ENCODE measurements around the gene PTPRU.
A peak's percentile ranks its signal among the peaks of the same experiment; 100 is the strongest.

The PTPRU gene

DNA sequence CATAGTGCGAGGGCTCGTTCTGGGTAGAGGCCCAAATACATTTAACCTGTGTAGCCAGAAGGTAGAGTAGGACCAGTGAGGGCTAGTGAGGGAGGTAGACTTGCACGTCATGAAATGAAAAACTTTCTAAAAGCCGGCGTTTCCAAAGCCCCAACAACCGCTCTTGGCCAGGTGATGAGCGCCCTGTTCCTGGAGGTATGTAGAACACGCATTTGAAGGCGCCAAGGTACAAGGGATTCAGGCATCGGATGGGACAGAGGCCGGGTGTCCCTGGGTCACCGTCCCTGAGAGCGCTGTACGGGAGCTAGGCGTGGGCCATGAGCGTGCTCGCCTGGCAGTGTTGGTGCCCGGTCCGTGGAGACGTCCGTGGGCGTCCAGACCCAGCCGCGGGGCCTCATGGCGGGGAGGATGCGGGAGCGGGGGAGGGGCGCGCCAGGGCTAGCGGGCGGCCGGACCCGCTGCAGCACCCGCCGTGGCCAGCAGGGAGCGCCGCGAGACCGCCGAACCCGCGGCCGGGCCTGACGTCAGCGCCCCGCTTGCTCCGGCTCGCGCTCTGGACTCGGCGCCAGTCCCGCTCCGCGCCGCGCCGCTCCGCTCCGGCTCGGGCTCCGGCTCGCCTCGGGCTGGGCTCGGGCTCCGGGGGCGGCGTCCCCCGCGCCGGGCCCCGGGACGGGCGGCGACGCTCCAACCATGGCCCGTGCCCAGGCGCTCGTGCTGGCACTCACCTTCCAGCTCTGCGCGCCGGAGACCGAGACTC, at the start of gene PTPRU:
TSS of gene PTPRU (plus strand) at position 568 of the 757 bp plus-strand sequence. CDS start at position 691, 123 bp downstream.
- no peaks in the 10 kb centered on the region for H3K36me3 ChIP-seq (ENCODE audit: control insufficient read depth in 2 of 2, insufficient read depth in 1 of 2, low read length in 2 of 2)
- ChIA-PET CTCF (interaction anchor here (0.5 to 1.5 kb wide), 8 partner anchors 28 to 1175 kb away, joined by 3 to 6 read pairs (median 4); no protein-coding TSS in a partner anchor), POLR2A (interaction anchor here (1.1 kb wide), 1 partner anchor 21 kb away, joined by 3 read pairs; no protein-coding TSS in a partner anchor)
- peak within 1 kb of the TSS; percentile 45; the same call in 1 of the 2 replicates for H3K27ac ChIP-seq (ENCODE audit: extremely low read depth, low read depth, low read length)
- H3K4me1 ChIP-seq (ENCODE audit: control insufficient read depth, insufficient read depth, low read length), result peaks cover 4% of the 10 kb centered on the region; the same call in 1 of the 2 replicates
- H3K4me3 ChIP-seq (ENCODE audit: low read depth, low read length), result peak within 1 kb of the TSS; percentile 82
- H3K9me3 ChIP-seq (ENCODE audit: control insufficient read depth, insufficient read depth, low read depth, low read length), result no peaks in the 10 kb centered on the region
- TF ChIP-seq ZNF791 (tag by site-specific recombination; IDR thresholded peaks at IDR 0.05) (no peak), REPIN1 (tag by site-specific recombination; IDR thresholded peaks at IDR 0.05; ENCODE audit: low read depth) (no peak), ZNF404 (tag by site-specific recombination; IDR thresholded peaks at IDR 0.05) (no peak), ZNF660 (tag by site-specific recombination; IDR thresholded peaks at IDR 0.05) (peak; percentile 89; the same call in 1 of the 2 replicates), ZBTB17 (tag by site-specific recombination; IDR thresholded peaks at IDR 0.05) (no peak), ZNF19 (tag by site-specific recombination; IDR thresholded peaks at IDR 0.05; ENCODE audit: low read depth) (no peak), ZBTB8A (tag by site-specific recombination; IDR thresholded peaks at IDR 0.05) (peak; percentile 30; the same call in 1 of the 2 replicates), IKZF3 (tag by site-specific recombination; IDR thresholded peaks at IDR 0.05) (peak; percentile 72; the same call in 1 of the 2 replicates), SCRT1 (tag by site-specific recombination; IDR thresholded peaks at IDR 0.05; ENCODE audit: borderline replicate concordance) (no peak), RBAK (tag by site-specific recombination; IDR thresholded peaks at IDR 0.05) (no peak), ZNF433 (tag by site-specific recombination; IDR thresholded peaks at IDR 0.05; ENCODE audit: low read depth) (no peak), ZNF416 (tag by site-specific recombination; IDR thresholded peaks at IDR 0.05) (no peak), ZNF184 (tag by site-specific recombination; IDR thresholded peaks at IDR 0.05) (no peak), GLIS1 (tag by site-specific recombination; IDR thresholded peaks at IDR 0.05) (no peak), ZNF777 (tag by site-specific recombination; IDR thresholded peaks at IDR 0.05; ENCODE audit: borderline replicate concordance) (peak; percentile 59; the same call in 1 of the 2 replicates), ZNF624 (tag by site-specific recombination; IDR thresholded peaks at IDR 0.05) (no peak), BCL11B (tag by site-specific recombination; IDR thresholded peaks at IDR 0.05; ENCODE audit: low read depth) (no peak), KLF16 (tag by site-specific recombination; IDR thresholded peaks at IDR 0.05) (no peak)
- TF ChIP-seq, protein P1, sequence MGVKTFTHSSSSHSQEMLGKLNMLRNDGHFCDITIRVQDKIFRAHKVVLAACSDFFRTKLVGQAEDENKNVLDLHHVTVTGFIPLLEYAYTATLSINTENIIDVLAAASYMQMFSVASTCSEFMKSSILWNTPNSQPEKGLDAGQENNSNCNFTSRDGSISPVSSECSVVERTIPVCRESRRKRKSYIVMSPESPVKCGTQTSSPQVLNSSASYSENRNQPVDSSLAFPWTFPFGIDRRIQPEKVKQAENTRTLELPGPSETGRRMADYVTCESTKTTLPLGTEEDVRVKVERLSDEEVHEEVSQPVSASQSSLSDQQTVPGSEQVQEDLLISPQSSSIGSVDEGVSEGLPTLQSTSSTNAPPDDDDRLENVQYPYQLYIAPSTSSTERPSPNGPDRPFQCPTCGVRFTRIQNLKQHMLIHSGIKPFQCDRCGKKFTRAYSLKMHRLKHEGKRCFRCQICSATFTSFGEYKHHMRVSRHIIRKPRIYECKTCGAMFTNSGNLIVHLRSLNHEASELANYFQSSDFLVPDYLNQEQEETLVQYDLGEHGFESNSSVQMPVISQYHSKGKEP (tag by site-specific recombination; IDR thresholded peaks at IDR 0.05), result 0 out of 2 replicates have a peak, but pooled peaks have one; percentile 17
- TF ChIP-seq, protein P2, sequence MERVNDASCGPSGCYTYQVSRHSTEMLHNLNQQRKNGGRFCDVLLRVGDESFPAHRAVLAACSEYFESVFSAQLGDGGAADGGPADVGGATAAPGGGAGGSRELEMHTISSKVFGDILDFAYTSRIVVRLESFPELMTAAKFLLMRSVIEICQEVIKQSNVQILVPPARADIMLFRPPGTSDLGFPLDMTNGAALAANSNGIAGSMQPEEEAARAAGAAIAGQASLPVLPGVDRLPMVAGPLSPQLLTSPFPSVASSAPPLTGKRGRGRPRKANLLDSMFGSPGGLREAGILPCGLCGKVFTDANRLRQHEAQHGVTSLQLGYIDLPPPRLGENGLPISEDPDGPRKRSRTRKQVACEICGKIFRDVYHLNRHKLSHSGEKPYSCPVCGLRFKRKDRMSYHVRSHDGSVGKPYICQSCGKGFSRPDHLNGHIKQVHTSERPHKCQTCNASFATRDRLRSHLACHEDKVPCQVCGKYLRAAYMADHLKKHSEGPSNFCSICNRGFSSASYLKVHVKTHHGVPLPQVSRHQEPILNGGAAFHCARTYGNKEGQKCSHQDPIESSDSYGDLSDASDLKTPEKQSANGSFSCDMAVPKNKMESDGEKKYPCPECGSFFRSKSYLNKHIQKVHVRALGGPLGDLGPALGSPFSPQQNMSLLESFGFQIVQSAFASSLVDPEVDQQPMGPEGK (tag by site-specific recombination; IDR thresholded peaks at IDR 0.05), result no peak
- TF ChIP-seq, protein P3, sequence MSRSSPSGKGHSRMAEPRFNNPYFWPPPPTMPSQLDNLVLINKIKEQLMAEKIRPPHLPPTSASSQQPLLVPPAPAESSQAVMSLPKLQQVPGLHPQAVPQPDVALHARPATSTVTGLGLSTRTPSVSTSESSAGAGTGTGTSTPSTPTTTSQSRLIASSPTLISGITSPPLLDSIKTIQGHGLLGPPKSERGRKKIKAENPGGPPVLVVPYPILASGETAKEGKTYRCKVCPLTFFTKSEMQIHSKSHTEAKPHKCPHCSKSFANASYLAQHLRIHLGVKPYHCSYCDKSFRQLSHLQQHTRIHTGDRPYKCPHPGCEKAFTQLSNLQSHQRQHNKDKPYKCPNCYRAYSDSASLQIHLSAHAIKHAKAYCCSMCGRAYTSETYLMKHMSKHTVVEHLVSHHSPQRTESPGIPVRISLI (tag by site-specific recombination; IDR thresholded peaks at IDR 0.05), result no peak
- TF ChIP-seq, protein P4, sequence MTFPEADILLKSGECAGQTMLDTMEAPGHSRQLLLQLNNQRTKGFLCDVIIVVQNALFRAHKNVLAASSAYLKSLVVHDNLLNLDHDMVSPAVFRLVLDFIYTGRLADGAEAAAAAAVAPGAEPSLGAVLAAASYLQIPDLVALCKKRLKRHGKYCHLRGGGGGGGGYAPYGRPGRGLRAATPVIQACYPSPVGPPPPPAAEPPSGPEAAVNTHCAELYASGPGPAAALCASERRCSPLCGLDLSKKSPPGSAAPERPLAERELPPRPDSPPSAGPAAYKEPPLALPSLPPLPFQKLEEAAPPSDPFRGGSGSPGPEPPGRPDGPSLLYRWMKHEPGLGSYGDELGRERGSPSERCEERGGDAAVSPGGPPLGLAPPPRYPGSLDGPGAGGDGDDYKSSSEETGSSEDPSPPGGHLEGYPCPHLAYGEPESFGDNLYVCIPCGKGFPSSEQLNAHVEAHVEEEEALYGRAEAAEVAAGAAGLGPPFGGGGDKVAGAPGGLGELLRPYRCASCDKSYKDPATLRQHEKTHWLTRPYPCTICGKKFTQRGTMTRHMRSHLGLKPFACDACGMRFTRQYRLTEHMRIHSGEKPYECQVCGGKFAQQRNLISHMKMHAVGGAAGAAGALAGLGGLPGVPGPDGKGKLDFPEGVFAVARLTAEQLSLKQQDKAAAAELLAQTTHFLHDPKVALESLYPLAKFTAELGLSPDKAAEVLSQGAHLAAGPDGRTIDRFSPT (tag by site-specific recombination; IDR thresholded peaks at IDR 0.05), result 0 out of 2 replicates have a peak, but pooled peaks have one; percentile 13
- TF ChIP-seq, protein P5, sequence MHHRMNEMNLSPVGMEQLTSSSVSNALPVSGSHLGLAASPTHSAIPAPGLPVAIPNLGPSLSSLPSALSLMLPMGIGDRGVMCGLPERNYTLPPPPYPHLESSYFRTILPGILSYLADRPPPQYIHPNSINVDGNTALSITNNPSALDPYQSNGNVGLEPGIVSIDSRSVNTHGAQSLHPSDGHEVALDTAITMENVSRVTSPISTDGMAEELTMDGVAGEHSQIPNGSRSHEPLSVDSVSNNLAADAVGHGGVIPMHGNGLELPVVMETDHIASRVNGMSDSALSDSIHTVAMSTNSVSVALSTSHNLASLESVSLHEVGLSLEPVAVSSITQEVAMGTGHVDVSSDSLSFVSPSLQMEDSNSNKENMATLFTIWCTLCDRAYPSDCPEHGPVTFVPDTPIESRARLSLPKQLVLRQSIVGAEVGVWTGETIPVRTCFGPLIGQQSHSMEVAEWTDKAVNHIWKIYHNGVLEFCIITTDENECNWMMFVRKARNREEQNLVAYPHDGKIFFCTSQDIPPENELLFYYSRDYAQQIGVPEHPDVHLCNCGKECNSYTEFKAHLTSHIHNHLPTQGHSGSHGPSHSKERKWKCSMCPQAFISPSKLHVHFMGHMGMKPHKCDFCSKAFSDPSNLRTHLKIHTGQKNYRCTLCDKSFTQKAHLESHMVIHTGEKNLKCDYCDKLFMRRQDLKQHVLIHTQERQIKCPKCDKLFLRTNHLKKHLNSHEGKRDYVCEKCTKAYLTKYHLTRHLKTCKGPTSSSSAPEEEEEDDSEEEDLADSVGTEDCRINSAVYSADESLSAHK (tag by site-specific recombination; IDR thresholded peaks at IDR 0.05), result no peak
- TF ChIP-seq, protein P6, sequence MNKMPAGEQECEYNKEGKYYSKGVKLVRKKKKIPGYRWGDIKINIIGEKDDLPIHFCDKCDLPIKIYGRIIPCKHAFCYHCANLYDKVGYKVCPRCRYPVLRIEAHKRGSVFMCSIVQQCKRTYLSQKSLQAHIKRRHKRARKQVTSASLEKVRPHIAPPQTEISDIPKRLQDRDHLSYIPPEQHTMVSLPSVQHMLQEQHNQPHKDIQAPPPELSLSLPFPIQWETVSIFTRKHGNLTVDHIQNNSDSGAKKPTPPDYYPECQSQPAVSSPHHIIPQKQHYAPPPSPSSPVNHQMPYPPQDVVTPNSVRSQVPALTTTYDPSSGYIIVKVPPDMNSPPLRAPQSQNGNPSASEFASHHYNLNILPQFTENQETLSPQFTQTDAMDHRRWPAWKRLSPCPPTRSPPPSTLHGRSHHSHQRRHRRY (tag by site-specific recombination; IDR thresholded peaks at IDR 0.05), result no peak
- TF ChIP-seq, protein P7, sequence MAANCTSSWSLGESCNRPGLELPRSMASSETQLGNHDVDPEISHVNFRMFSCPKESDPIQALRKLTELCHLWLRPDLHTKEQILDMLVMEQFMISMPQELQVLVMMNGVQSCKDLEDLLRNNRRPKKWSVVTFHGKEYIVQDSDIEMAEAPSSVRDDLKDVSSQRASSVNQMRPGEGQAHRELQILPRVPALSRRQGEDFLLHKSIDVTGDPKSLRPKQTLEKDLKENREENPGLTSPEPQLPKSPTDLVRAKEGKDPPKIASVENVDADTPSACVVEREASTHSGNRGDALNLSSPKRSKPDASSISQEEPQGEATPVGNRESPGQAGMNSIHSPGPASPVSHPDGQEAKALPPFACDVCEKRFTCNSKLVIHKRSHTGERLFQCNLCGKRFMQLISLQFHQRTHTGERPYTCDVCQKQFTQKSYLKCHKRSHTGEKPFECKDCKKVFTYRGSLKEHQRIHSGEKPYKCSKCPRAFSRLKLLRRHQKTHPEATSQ (tag by site-specific recombination; IDR thresholded peaks at IDR 0.05), result no peak
